SK-N-SH treated with all-trans-retinoic acid at 6 μM for 48 hours (cell line): ENCODE results near the gene PFKFB4.

Source experiments
- PATZ1 ChIP-seq: fragments of 250-450 bp; sonication (Bioruptor Pico); IDR thresholded peaks from 2 replicates; pipeline ENCODE4 v1.8.0; 2020; ENCODE audit warnings: mild to moderate bottlenecking, moderate library complexity, borderline replicate concordance
- ZFP3 ChIP-seq: fragments of 250-450 bp; sonication (Bioruptor Pico); IDR thresholded peaks from 2 replicates; pipeline ENCODE4 v1.5.0; 2020; ENCODE audit warnings: mild to moderate bottlenecking, moderate library complexity
- ZFP30 ChIP-seq: fragments of 450-650 bp; formaldehyde crosslinking; IDR thresholded peaks from 2 replicates; pipeline ENCODE4 v1.5.0; 2022; ENCODE audit warnings: mild to moderate bottlenecking, moderate library complexity
- TF ChIP-seq, protein P1 (sequence below): fragments of 250-450 bp; sonication (Bioruptor Pico); IDR thresholded peaks from 2 replicates; pipeline ENCODE4 v1.5.0; 2020; ENCODE audit warnings: mild to moderate bottlenecking, moderate library complexity

DNA sequence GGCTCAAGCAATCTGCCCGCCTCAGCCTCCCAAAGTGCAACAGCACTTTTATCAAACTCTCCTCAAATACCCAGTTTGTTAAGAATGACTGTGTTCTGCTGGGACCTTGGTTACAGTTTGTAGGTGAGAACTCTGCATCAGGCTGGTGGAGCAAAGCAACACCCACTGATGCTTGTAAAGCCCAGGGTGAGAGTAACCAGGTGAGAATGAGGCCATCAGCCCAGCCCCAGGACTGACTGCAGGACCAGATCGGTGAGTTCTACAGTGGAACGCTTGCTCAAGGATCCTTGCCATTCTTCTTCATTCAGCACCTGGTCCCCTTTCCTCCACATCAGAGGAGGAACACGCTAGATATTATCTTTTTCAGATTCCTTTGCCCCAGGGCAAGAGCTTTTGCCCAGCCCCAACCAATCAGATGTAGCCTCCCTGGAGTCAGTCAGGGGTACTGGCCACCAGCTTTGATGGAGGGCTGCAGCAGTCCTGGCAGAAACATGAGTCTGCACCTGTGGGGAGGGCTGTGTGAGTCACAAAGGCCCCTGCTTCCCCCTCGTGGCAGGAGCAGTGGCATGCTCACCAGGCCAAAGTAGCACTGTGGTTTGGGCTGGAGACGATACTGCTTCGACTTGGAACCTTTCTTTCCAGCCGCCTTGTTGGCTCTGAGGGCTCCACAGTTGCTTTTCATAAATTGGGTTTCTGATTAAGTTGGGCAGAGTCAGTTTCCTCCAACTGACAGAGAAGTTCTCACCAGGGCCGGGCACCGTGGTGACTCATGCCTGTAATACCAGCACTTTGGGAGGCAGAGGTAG lies 49.1 kb downstream of the PFKFB4 start:
- TF ChIP-seq ZFP30 (no peak), ZFP3 (CRISPR knock-in tag) (no peak), PATZ1 (no peak; the same call in 1 of the 2 replicates)
- TF ChIP-seq, protein P1, sequence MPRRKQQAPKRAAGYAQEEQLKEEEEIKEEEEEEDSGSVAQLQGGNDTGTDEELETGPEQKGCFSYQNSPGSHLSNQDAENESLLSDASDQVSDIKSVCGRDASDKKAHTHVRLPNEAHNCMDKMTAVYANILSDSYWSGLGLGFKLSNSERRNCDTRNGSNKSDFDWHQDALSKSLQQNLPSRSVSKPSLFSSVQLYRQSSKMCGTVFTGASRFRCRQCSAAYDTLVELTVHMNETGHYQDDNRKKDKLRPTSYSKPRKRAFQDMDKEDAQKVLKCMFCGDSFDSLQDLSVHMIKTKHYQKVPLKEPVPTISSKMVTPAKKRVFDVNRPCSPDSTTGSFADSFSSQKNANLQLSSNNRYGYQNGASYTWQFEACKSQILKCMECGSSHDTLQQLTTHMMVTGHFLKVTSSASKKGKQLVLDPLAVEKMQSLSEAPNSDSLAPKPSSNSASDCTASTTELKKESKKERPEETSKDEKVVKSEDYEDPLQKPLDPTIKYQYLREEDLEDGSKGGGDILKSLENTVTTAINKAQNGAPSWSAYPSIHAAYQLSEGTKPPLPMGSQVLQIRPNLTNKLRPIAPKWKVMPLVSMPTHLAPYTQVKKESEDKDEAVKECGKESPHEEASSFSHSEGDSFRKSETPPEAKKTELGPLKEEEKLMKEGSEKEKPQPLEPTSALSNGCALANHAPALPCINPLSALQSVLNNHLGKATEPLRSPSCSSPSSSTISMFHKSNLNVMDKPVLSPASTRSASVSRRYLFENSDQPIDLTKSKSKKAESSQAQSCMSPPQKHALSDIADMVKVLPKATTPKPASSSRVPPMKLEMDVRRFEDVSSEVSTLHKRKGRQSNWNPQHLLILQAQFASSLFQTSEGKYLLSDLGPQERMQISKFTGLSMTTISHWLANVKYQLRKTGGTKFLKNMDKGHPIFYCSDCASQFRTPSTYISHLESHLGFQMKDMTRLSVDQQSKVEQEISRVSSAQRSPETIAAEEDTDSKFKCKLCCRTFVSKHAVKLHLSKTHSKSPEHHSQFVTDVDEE, result no peak
